ENCODE data around the gene SNX11.
"Not testable (repeated sequence)": the region's sequence is repeated elsewhere in the genome, so short reads cannot be mapped to it uniquely, and the experiment has no call there.

SNX11 gene

GRCh38 chr17:48107137-48108055, at the start of gene SNX11:
TSS of gene SNX11 (plus strand) at chr17:48107766. CDS start at chr17:48112044, 4,278 bp downstream.
- DNase-seq: peak; percentile 96

- DNase-seq: no peak
Observed at GRCh38 chr17:48058393-48059124, 49.0 kb upstream of the SNX11 start.

- no peak for DNase-seq
Observed at GRCh38 chr17:48059125-48059668, 48.4 kb upstream of the SNX11 start.

- no peak for DNase-seq
Observed at GRCh38 chr17:48060249-48060648, 47.3 kb upstream of the SNX11 start.

GRCh38 chr17:48062273-48062672, 45.3 kb upstream of the SNX11 start:
- no peak for DNase-seq

GRCh38 chr17:48064638-48065037, 42.9 kb upstream of the SNX11 start:
- DNase-seq: no peak

- DNase-seq: no peak
Observed at GRCh38 chr17:48066192-48066591, 41.4 kb upstream of the SNX11 start.

- DNase-seq: no peak
Observed at GRCh38 chr17:48066656-48067055, 40.9 kb upstream of the SNX11 start.

- DNase-seq: no peak
Observed at GRCh38 chr17:48067245-48067644, 40.3 kb upstream of the SNX11 start.

GRCh38 chr17:48067808-48068207, 39.8 kb upstream of the SNX11 start:
- not testable (repeated sequence) for DNase-seq

- no peak for DNase-seq
Observed at GRCh38 chr17:48068491-48068961, 39.0 kb upstream of the SNX11 start.

GRCh38 chr17:48070195-48070594, 37.4 kb upstream of the SNX11 start:
- no peak for DNase-seq

- DNase-seq: no peak
Observed at GRCh38 chr17:48071654-48072053, 35.9 kb upstream of the SNX11 start.

GRCh38 chr17:48072811-48073210, 34.8 kb upstream of the SNX11 start:
- not testable (repeated sequence) for DNase-seq

- not testable (repeated sequence) for DNase-seq
Observed at GRCh38 chr17:48073566-48074094, 33.9 kb upstream of the SNX11 start.

GRCh38 chr17:48074322-48075081, 33.1 kb upstream of the SNX11 start:
- DNase-seq: peak; percentile 79

- not testable (repeated sequence) for DNase-seq
Observed at GRCh38 chr17:48077152-48077551, 30.4 kb upstream of the SNX11 start.

GRCh38 chr17:48081858-48082257, 25.7 kb upstream of the SNX11 start:
- DNase-seq: no peak

- DNase-seq: no peak
Observed at GRCh38 chr17:48084932-48085331, 22.6 kb upstream of the SNX11 start.

GRCh38 chr17:48093341-48094045, 14.1 kb upstream of the SNX11 start:
- no peak for DNase-seq

- no peak for DNase-seq
Observed at GRCh38 chr17:48095611-48096010, 12.0 kb upstream of the SNX11 start.

- no peak for DNase-seq
Observed at GRCh38 chr17:48100160-48100559, 7.4 kb upstream of the SNX11 start.

All from activated CD4-positive, alpha-beta T cell treated with anti-CD3 and anti-CD28 coated beads, Interleukin-2, amount 50 U/mL, for 1 hour (primary cell).